Activated CD8-positive, alpha-beta memory T cell treated with anti-CD3 and anti-CD28 coated beads for 36 hours (primary cell): Measurements from ENCODE around the gene HKDC1. TPM values are rescaled to one million over a fixed set of nuclear protein-coding genes. Genes with fewer than 3 reads are reported as not detected.

Experiments used
- CTCF ChIA-PET: fragments of 350-600 bp; sonication (Branson Sonifier 250); formaldehyde crosslinking; loops from one replicate; lab custom pipeline; 2021; ENCODE audit warnings: antibody characterized with exemption; lab: Charles Lee
- POLR2A ChIA-PET: fragments of 350-600 bp; sonication (Branson Sonifier 250); formaldehyde crosslinking; loops from one replicate; lab custom pipeline; 2021; ENCODE audit warnings: antibody characterized with exemption; lab: Charles Lee
- total RNA-seq, 2 experiments: library from RNA; stranded (reverse); gene quantifications; one replicate each; pipeline ENCODE4 v1.2.3, GENCODE V29; 2021

HKDC1 gene
- total RNA-seq, 2 experiments from 2014 or later, result not detected

DNA sequence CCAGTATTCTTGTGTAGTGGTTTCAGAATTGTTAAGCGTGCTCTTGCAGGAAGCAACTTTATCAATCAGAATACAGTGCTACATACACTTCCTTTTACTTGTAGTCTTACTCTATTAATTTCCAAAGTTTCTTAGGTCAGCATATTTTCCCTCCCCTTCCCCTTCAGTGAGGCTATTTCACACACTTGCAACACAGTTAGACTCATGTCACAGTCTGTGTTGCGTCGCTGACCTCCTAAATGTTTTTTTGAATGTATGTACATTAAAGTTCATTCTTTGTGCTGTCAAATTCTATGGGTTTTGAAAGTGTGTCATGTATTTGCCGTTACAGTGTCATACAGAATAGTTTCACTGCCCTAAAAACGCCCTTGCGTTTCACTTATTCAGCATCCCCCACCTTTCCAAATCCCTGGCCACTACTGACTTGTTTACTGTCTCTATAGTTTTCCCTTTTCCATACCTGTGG, 5.4 kb upstream of the HKDC1 start:
- ChIA-PET CTCF (interaction anchor here (0.6 kb wide), 1 partner anchor 19 kb away, joined by 5 read pairs; no protein-coding TSS in a partner anchor), POLR2A (interaction anchor here (0.6 to 0.9 kb wide), 2 partner anchors 10 to 12 kb away, joined by 5 read pairs; no protein-coding TSS in a partner anchor)

DNA sequence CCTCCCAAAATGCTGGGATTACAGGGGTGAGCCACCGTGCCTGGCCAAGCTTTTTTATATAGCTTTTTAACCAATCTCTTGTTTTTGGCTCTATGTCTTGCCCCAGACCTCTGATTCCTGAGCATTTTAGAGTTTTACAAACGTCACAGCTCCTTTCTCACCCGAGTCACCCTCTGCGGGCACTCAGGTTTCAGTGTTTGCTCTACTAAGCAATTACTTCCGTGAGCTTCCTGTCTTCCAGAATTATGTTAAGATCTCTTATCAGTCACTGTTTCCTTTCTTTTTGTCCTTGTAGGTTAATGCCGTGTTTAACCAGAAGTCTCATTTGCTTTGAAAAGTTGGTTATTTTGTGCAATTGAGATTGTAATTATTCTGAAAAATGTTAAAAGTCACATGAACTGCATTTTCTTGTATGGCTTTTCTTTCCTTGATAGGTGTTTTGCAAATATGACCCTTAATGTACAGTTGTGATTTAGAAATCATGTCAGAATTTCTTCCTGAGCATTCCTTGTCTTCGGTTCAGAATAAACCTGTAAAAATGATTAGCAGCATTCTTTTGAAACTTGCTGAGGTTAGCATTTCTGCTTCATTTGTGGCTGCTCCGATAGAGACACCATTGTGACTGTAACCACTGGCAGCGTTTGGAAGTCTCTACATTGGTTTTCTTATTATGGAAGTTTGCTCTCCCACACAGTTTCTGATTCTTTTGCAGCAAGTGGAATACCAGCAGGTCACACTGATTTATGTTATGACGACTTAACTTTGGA, 4.5 kb upstream of the HKDC1 start:
- ChIA-PET CTCF (interaction anchor here (0.6 kb wide), 1 partner anchor 18 kb away, joined by 5 read pairs; no protein-coding TSS in a partner anchor), POLR2A (interaction anchor here (0.6 to 0.9 kb wide), 2 partner anchors 11 to 12 kb away, joined by 5 read pairs; no protein-coding TSS in a partner anchor)

DNA sequence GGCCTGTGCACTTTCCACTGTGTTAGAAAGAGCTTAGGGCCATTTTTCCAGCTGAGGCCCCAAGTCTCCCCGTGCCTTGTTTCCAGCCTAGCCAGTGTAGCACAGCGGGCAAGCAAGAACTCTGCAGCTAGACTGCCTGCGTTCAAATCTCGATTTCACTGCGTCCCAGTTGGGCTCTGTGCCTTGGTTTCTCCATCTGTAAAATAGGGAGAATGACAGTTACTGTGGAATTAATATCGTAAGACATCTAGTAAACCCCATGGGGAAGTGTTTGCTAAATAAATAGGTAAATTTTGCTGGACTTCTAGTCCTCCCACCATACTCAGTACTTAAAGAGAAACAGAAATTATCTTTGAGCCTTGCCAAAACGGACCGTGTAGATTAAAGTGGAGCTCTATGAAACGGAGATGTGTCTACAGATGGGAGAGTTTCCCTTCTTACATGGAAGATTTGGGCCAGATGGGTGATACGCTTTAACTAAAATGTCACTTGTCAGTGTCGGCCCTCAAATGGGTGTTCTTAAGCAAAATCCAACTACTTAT, 3.5 kb upstream of the HKDC1 start:
- POLR2A ChIA-PET, result no interaction called here
- CTCF ChIA-PET, result interaction anchor here (1.5 kb wide), 1 partner anchor 12 kb away, joined by 4 read pairs; no protein-coding TSS in a partner anchor

DNA sequence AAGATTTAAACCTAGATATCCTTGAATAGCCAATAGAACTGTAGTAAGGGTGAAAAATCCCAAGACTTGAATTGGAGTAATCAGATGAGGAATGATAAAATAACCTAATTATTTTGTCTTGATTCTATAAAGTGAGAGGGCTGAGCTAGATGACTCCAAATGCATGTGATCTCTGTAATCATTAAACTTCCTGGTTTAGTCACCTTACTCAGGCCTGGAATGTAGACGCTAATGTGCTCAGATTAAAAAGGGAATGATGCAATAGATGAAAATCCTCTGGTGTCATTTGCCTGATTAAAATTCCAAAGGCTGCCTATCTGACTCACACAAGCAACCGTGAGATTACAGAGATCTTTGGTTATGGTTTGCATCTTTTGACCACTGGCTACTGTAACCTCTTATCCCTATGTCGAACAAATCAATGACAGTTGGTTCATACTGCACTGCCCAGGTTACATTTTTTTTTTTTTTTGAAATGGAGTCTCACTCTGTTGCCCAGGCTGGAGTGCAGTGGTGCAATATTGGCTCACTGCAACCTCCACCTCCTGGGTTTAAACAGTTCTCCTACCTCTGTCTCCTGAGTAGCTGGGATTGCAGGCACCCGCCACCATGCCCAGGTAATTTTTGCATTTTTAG, 2.9 kb upstream of the HKDC1 start:
- ChIA-PET CTCF (interaction anchor here (1.5 kb wide), 1 partner anchor 13 kb away, joined by 4 read pairs; no protein-coding TSS in a partner anchor), POLR2A (no interaction called here)

DNA sequence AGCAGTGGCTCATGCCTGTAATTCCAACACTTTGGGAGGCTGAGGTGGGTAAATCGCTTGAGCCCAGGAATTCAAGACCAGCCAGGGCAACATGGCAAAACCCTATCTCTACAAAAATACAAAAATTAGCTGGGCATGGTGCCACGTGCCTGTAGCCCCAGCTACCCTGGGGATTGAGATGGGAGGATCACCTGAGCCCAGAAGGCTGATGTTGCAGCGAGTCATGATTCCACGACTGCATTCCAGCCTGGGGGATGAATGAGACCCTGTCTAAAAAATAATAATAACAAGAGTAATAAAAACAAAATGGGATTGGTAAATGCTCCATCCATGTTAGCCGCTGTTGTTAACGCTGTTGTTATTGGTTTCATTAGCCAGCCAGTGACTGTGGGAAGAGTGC, 1.3 kb upstream of the HKDC1 start:
- ChIA-PET CTCF (no interaction called here), POLR2A (no interaction called here)

DNA sequence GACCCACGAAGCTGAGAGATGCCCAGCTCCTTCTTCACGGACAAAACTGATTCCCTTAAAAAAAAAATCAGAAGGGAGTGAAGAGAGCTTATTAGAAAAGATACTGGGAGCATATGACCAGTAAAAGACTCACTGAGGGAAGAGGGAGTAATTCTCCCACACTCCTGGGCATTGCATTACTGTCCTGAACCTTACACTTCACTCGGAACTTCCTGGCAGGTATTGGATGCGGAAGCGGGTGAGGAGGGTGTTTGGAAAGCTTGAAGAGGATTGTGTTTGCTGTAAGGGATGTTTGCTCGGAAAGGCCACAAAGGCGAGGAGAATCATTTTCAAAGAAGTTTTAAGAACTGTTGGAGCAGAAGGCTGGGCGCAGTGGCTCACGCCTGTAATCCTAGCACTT, 375 bp downstream of the HKDC1 start:
- ChIA-PET CTCF (interaction anchor here (1.0 kb wide), 1 partner anchor 9 kb away, joined by 3 read pairs; no protein-coding TSS in a partner anchor), POLR2A (no interaction called here)

DNA sequence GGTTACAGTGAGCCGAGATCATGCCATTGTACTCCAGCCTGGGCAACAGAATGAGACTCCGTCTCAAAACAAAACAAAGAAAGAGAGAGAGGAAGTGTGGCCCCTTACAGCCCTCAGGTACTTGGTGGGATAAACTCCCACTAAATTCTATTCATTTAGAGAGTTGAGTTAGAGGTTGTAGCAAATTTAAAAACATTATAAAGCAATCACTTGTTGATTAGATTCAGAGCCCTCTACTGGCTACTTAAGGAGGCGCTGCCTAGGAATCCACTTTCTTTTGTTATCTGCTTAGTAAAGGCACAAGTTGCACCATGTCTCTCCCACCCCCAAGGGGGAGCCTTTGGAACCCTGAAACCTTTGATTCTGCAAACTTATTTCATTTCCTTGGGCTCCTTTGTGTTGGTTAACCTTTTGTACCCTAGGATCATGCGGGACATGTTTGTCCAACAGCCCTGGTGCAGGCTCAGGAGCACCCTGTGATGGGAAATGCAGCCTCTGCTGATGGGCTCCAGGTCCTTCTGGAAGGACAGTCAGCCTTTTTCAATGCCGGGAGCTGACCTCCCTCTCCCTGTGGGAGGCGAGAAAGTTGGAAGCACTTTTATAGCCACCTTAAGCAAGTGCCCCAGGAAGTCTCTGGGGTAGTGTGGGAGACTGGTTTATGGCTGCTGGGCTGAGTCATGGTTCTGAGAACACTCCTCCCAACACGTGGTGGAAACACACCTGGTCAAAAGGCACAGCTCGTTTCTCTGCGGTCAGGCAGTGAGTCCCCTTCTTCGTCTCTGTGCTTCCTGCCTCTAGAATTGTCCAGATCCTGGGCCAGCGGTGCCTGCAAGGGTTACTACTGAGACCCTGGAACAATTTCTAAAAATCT, 2.3 kb downstream of the HKDC1 start:
- ChIA-PET CTCF (interaction anchor here (0.8 to 1.2 kb wide), 3 partner anchors 9 to 394 kb away, joined by 3 to 5 read pairs (median 4); no protein-coding TSS in a partner anchor), POLR2A (interaction anchor here (0.8 to 1.2 kb wide), 2 partner anchors 42 to 134 kb away, joined by 3 read pairs; partner anchors contain the start of genes SRGN and SUPV3L1)

DNA sequence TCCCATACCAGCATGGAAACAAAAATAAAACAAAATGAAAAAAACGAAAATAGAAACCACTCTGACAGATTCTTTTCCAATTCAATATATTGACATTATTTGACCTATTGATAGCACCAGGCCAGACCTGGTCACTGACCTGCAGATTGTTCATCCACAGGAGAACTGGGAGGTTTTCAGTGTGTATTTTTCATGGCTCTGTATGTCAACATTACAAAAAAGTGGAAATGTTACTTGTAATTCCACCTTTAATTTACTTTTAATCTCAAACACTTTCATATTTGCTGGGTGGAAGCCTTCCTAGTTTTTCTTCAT, 2.9 kb downstream of the HKDC1 start:
- ChIA-PET CTCF (interaction anchor here (0.8 to 1.2 kb wide), 3 partner anchors 9 to 394 kb away, joined by 3 to 5 read pairs (median 4); no protein-coding TSS in a partner anchor), POLR2A (interaction anchor here (0.8 to 1.2 kb wide), 2 partner anchors 43 to 135 kb away, joined by 3 read pairs; partner anchors contain the start of genes SRGN and SUPV3L1)

DNA sequence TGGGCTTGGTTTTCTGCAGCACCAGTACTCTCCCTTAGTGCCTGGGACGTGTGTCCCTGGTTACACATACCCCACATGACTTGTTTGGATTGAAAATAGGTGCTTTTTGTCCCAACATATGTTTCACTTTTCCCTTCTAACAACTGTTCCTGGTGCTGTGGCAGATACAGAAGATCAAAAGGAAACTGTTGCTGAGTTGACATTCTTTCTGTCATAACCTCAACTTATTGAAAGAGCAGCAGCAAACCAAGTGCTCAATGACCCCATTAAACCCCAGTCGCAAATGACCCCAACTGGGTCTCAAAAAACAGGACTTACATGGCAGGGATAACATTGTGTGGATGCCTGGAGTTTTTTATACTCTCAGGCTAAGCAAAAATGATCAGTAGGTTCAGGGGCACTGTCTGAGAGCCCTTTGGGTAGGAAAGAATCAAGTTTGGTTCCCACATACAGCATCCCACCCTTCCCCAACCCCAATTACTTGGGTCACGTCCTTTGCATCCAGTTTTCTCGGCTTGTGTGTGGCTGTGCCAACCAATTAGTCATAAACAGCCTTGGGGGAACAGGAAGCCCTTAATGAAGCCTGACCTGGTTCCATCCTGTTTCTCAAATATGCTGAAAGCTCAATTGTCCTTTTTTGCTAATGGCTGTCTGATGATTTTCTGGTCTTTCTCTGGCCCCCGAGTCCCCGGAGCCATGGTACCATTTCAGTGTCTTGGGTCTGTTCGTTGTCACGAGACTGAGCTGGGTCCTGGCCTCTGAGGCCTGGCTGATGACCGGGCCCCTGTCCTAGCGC, 4.9 kb downstream of the HKDC1 start:
- POLR2A ChIA-PET, result interaction anchor here (1.2 kb wide), 1 partner anchor 21 kb away, joined by 3 read pairs; no protein-coding TSS in a partner anchor
- CTCF ChIA-PET, result interaction anchor here (0.6 to 1.5 kb wide), 2 partner anchors 20 to 51 kb away, joined by 3 read pairs; no protein-coding TSS in a partner anchor

DNA sequence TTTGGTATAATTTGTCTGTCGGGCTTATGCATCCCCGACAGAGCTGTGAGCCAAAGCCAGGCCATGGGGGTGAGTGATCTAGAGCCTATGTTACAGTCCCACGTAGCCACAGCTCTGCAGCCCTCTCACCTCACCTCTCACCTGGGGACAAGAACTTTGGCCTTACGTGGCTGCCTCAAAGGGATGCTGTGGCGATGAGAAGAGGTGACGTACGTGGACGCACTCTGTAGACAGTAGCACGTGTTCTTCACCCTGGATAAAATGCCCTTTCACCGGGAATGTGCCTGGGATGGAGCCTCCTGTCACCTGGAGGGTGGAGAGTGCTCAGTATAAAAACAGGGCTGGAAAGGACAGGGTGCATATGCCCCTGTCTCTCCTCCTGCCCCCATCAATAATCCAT, 5.5 kb downstream of the HKDC1 start:
- ChIA-PET CTCF (interaction anchor here (0.6 to 1.5 kb wide), 2 partner anchors 20 to 204 kb away, joined by 3 to 4 read pairs; no protein-coding TSS in a partner anchor), POLR2A (no interaction called here)

DNA sequence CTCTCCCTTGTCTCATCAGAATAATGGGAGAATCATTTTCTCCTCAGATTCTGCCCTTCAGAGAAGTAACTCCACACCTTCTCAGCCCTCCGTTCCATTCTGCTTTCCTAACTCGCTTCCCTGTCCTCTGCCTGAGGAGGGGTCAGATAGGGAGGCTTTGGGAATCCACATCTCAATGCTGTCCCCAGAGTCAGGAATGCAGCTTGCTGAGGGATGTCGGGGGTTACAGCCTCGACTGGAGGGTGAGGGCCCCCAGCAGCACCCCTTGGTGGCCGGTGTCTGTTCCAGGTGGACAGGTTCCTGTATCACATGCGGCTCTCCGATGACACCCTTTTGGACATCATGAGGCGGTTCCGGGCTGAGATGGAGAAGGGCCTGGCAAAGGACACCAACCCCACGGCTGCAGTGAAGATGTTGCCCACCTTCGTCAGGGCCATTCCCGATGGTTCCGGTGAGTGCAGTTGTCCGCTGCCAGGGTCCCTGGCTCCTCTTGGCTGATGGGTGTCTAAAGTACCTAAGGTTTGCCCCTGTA, 6.9 kb downstream of the HKDC1 start:
- CTCF ChIA-PET, result no interaction called here
- POLR2A ChIA-PET, result interaction anchor here (0.6 kb wide), 1 partner anchor 93 kb away, joined by 4 read pairs; no protein-coding TSS in a partner anchor

DNA sequence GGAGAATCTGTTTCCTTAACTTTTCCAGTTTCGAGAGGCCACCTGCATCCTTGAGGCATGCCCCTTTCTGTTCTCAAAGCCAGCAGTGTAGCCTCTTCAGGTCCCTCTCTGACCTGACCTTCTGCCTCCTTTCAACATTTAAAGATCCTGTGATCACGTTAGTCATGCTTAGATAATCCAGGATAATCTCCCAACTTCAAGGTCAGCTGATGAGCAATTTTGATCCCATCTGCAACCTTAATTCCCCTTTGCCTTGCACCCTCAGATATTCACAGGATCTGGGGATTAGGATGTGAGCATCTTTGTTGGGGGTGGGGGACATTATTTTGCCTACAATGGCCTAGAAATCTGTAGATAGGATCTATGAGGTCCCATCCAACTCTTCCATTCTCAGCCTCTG, 8.0 kb downstream of the HKDC1 start:
- ChIA-PET CTCF (interaction anchor here (1.0 to 1.4 kb wide), 2 partner anchors 24 to 165 kb away, joined by 3 read pairs; no protein-coding TSS in a partner anchor), POLR2A (interaction anchor here (1.7 kb wide), 1 partner anchor 91 kb away, joined by 4 read pairs; no protein-coding TSS in a partner anchor)

DNA sequence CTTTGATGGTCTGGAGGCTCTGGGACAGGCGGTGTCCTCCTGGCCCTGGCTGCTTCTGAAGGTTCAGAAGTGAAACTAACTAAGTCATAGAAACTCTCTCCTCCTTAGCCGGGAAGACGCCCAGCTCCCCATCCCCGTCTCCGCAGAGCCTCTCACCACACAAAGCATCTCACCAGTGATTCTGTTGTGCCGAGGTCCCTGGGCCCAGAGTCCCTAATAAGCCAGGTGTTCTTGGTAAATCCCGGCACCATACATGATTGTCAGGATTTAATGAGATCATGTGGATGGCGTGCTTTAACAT, 9.4 kb downstream of the HKDC1 start:
- CTCF ChIA-PET, result interaction anchor here (0.8 to 1.4 kb wide), 6 partner anchors 8 to 274 kb away, joined by 3 to 4 read pairs (median 3); partner anchors contain the start of gene DDX21
- POLR2A ChIA-PET, result interaction anchor here (0.6 to 1.7 kb wide), 3 partner anchors 9 to 148 kb away, joined by 3 to 7 read pairs (median 4); no protein-coding TSS in a partner anchor

DNA sequence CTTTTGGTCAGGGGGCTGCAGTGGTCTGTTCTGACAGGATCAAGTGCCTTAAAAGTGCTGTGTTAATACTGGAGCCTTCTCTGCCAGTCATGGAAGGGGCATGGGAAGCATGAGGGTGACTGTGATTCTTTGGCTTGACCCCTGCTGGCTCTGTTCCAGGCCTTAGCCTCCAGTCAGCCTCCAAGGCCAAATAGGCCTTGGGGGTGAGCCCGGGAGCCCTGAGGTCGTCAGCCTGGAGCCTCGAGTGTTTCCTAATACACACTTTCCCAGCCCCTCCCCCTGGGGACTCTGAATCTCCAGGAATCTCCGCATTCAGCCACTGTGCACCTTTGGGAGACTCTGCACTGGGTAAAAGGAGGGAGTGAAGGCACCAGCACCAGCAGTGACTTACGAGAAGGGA, 10.0 kb downstream of the HKDC1 start:
- POLR2A ChIA-PET, result interaction anchor here (0.6 to 1.7 kb wide), 3 partner anchors 8 to 147 kb away, joined by 3 to 7 read pairs (median 4); no protein-coding TSS in a partner anchor
- CTCF ChIA-PET, result no interaction called here

DNA sequence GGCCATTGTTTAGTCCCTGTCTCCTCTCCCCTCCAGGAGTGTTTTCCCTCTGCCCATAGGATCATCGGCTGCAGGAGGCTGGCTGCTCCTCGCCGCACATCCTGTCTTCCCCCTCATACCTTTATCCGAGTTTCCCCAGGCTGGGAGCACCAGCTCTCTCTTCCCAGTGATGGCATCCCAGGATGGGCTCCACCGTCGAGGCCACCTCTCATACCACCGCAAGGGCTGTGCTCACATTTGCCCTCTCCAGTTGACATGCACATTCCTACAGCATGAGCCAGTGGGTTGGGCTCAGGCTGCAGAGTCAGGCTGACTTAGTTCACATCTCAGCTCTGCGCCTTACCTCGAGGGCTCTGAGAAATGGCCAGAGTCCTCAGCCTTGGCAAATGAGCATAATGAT, 12.1 kb downstream of the HKDC1 start:
- ChIA-PET CTCF (interaction anchor here (1.2 to 1.5 kb wide), 3 partner anchors 10 to 160 kb away, joined by 3 to 4 read pairs (median 4); no protein-coding TSS in a partner anchor), POLR2A (no interaction called here)

DNA sequence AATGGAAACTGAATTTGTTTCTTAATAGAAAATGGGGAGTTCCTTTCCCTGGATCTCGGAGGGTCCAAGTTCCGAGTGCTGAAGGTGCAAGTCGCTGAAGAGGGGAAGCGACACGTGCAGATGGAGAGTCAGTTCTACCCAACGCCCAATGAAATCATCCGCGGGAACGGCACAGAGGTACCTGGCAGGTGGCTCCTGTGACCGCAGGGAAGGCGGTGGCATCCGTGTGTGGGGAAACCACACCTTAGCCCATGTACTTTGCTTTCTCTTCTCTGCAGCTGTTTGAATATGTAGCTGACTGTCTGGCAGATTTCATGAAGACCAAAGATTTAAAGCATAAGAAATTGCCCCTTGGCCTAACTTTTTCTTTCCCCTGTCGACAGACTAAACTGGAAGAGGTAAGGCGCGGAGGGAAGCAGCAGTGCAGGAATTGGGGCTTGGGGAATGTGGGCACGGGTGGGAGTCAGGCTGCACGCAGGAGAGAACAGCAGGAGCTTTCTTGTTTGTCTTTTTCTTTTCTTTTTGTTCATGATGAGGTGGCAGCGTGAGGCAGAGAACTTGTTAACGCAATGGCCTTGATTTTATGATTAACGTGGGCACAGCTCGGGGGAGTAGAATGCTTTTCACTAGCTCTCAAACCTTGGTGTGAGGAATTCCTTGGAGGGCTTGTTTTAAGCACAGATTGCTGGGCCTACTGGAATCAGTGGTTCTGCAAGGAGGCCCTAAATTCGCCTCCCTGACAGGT, 12.8 kb downstream of the HKDC1 start:
- CTCF ChIA-PET, result interaction anchor here (0.6 to 1.2 kb wide), 4 partner anchors 18 to 175 kb away, joined by 4 to 6 read pairs (median 4); no protein-coding TSS in a partner anchor
- POLR2A ChIA-PET, result no interaction called here
